Measurements from ENCODE around the gene CLEC4G. TPM values are rescaled to one million over a fixed set of nuclear protein-coding genes. Genes with fewer than 3 reads are reported as not detected.

Gene CLEC4G
- total and polyA plus RNA-seq, 9 donors: 0.08 to 0.16 (median 0.13) TPM; not detected in 4

- Histone ChIP-seq H3K27ac (ENCODE audit: low read length) (no peak overlapping the region), H3K4me3 (ENCODE audit: low read length) (no peak overlapping the region), H3K27me3 (ENCODE audit: control insufficient read depth, insufficient read depth, low read length) (peaks cover 8% of the 10 kb centered on the region), H3K9me3 (replicated peaks; ENCODE audit: control insufficient read depth, low read depth, low read length) (no peaks in the 10 kb centered on the region), H3K36me3 (ENCODE audit: control insufficient read depth, insufficient read depth, low read length) (no peaks in the 10 kb centered on the region), H3K4me1 (ENCODE audit: control insufficient read depth, insufficient read depth, low read length) (no peaks in the 10 kb centered on the region)
- DNase-seq: no peak
- WGBS (ENCODE audit: insufficient coverage): 57% methylated on average over 6 of the region's 15 CpGs
Measured at GRCh38 chr19:7699417-7700401, 32.2 kb downstream of the CLEC4G start.

- DNase-seq: no peak
- no peak overlapping the region for H3K4me3 ChIP-seq (ENCODE audit: low read length)
- peaks cover 8% of the 10 kb centered on the region for H3K27me3 ChIP-seq (ENCODE audit: control insufficient read depth, insufficient read depth, low read length)
- no peaks in the 10 kb centered on the region for H3K9me3 ChIP-seq (replicated peaks; ENCODE audit: control insufficient read depth, low read depth, low read length)
- H3K4me1 ChIP-seq (ENCODE audit: control insufficient read depth, insufficient read depth, low read length): no peaks in the 10 kb centered on the region
- H3K36me3 ChIP-seq (ENCODE audit: control insufficient read depth, insufficient read depth, low read length): no peaks in the 10 kb centered on the region
- WGBS (ENCODE audit: insufficient coverage): 23% methylated on average over 2 of the region's 2 CpGs
- H3K27ac ChIP-seq (ENCODE audit: low read length): no peak overlapping the region
Measured at GRCh38 chr19:7699003-7699402, 32.9 kb downstream of the CLEC4G start.

- Histone ChIP-seq H3K27ac (ENCODE audit: low read length) (no peak overlapping the region), H3K4me1 (ENCODE audit: control insufficient read depth, insufficient read depth, low read length) (no peaks in the 10 kb centered on the region), H3K9me3 (replicated peaks; ENCODE audit: control insufficient read depth, low read depth, low read length) (no peaks in the 10 kb centered on the region), H3K27me3 (ENCODE audit: control insufficient read depth, insufficient read depth, low read length) (peaks cover 8% of the 10 kb centered on the region), H3K36me3 (ENCODE audit: control insufficient read depth, insufficient read depth, low read length) (no peaks in the 10 kb centered on the region), H3K4me3 (ENCODE audit: low read length) (no peak overlapping the region)
- 17% methylated on average over 10 of the region's 11 CpGs for WGBS (ENCODE audit: insufficient coverage)
- DNase-seq: no peak
Measured at GRCh38 chr19:7698583-7698982, 33.3 kb downstream of the CLEC4G start.

GRCh38 chr19:7697721-7698287 is 34.1 kb downstream of the CLEC4G start:
- no peak overlapping the region for H3K27ac ChIP-seq (ENCODE audit: low read length)
- H3K9me3 ChIP-seq (replicated peaks; ENCODE audit: control insufficient read depth, low read depth, low read length): no peaks in the 10 kb centered on the region
- H3K4me3 ChIP-seq (ENCODE audit: low read length): no peak overlapping the region
- H3K27me3 ChIP-seq (ENCODE audit: control insufficient read depth, insufficient read depth, low read length): peaks cover 8% of the 10 kb centered on the region
- H3K4me1 ChIP-seq (ENCODE audit: control insufficient read depth, insufficient read depth, low read length): no peaks in the 10 kb centered on the region
- DNase-seq: no peak
- WGBS (ENCODE audit: insufficient coverage): 76% methylated on average over 9 of the region's 10 CpGs
- no peaks in the 10 kb centered on the region for H3K36me3 ChIP-seq (ENCODE audit: control insufficient read depth, insufficient read depth, low read length)

GRCh38 chr19:7694499-7694898 is 37.4 kb downstream of the CLEC4G start:
- Histone ChIP-seq H3K4me1 (ENCODE audit: control insufficient read depth, insufficient read depth, low read length) (no peaks in the 10 kb centered on the region), H3K27me3 (ENCODE audit: control insufficient read depth, insufficient read depth, low read length) (peaks cover 6% of the 10 kb centered on the region), H3K4me3 (ENCODE audit: low read length) (no peak overlapping the region), H3K9me3 (replicated peaks; ENCODE audit: control insufficient read depth, low read depth, low read length) (no peaks in the 10 kb centered on the region), H3K36me3 (ENCODE audit: control insufficient read depth, insufficient read depth, low read length) (no peaks in the 10 kb centered on the region), H3K27ac (ENCODE audit: low read length) (no peak overlapping the region)
- 67% methylated on average over 1 of the region's 4 CpGs for WGBS (ENCODE audit: insufficient coverage)
- no peak for DNase-seq

- H3K27ac ChIP-seq (ENCODE audit: low read length): no peak overlapping the region
- H3K4me3 ChIP-seq (ENCODE audit: low read length): no peak overlapping the region
- no peaks in the 10 kb centered on the region for H3K9me3 ChIP-seq (replicated peaks; ENCODE audit: control insufficient read depth, low read depth, low read length)
- H3K27me3 ChIP-seq (ENCODE audit: control insufficient read depth, insufficient read depth, low read length): peaks cover 3% of the 10 kb centered on the region
- no peaks in the 10 kb centered on the region for H3K4me1 ChIP-seq (ENCODE audit: control insufficient read depth, insufficient read depth, low read length)
- no peak for DNase-seq
- WGBS (ENCODE audit: insufficient coverage): 89% methylated on average over 13 of the region's 13 CpGs
- H3K36me3 ChIP-seq (ENCODE audit: control insufficient read depth, insufficient read depth, low read length): no peaks in the 10 kb centered on the region
Measured at GRCh38 chr19:7692417-7693088, 39.4 kb downstream of the CLEC4G start.

GRCh38 chr19:7691497-7691896 is 40.4 kb downstream of the CLEC4G start:
- Histone ChIP-seq H3K4me3 (ENCODE audit: low read length) (no peak overlapping the region), H3K4me1 (ENCODE audit: control insufficient read depth, insufficient read depth, low read length) (no peaks in the 10 kb centered on the region), H3K36me3 (ENCODE audit: control insufficient read depth, insufficient read depth, low read length) (no peaks in the 10 kb centered on the region), H3K27me3 (ENCODE audit: control insufficient read depth, insufficient read depth, low read length) (no peaks in the 10 kb centered on the region), H3K27ac (ENCODE audit: low read length) (no peak overlapping the region), H3K9me3 (replicated peaks; ENCODE audit: control insufficient read depth, low read depth, low read length) (no peaks in the 10 kb centered on the region)
- DNase-seq: no peak

- WGBS (ENCODE audit: insufficient coverage): 87% methylated on average over 8 of the region's 8 CpGs
- no peak overlapping the region for H3K4me3 ChIP-seq (ENCODE audit: low read length)
- H3K27me3 ChIP-seq (ENCODE audit: control insufficient read depth, insufficient read depth, low read length): no peaks in the 10 kb centered on the region
Measured at GRCh38 chr19:7690779-7691258, 41.1 kb downstream of the CLEC4G start.

GRCh38 chr19:7689165-7689564 is 42.7 kb downstream of the CLEC4G start:
- 28% methylated on average over 20 of the region's 23 CpGs for WGBS (ENCODE audit: insufficient coverage)
- Histone ChIP-seq H3K9me3 (replicated peaks; ENCODE audit: control insufficient read depth, low read depth, low read length) (no peaks in the 10 kb centered on the region), H3K27me3 (ENCODE audit: control insufficient read depth, insufficient read depth, low read length) (no peaks in the 10 kb centered on the region), H3K4me1 (ENCODE audit: control insufficient read depth, insufficient read depth, low read length) (no peaks in the 10 kb centered on the region), H3K36me3 (ENCODE audit: control insufficient read depth, insufficient read depth, low read length) (no peaks in the 10 kb centered on the region), H3K4me3 (ENCODE audit: low read length) (no peak overlapping the region), H3K27ac (ENCODE audit: low read length) (no peak overlapping the region)
- DNase-seq: no peak

More at GRCh38 chr19:7690779-7691258, 41.1 kb downstream of the CLEC4G start:
- H3K36me3 ChIP-seq (ENCODE audit: control insufficient read depth, insufficient read depth, low read length): no peaks in the 10 kb centered on the region
- H3K4me1 ChIP-seq (ENCODE audit: control insufficient read depth, insufficient read depth, low read length): no peaks in the 10 kb centered on the region
- H3K9me3 ChIP-seq (replicated peaks; ENCODE audit: control insufficient read depth, low read depth, low read length): no peaks in the 10 kb centered on the region
- DNase-seq: no peak
- no peak overlapping the region for H3K27ac ChIP-seq (ENCODE audit: low read length)

- Histone ChIP-seq H3K4me1 (ENCODE audit: control insufficient read depth, insufficient read depth, low read length) (no peaks in the 10 kb centered on the region), H3K27me3 (ENCODE audit: control insufficient read depth, insufficient read depth, low read length) (no peaks in the 10 kb centered on the region), H3K4me3 (ENCODE audit: low read length) (no peak overlapping the region), H3K36me3 (ENCODE audit: control insufficient read depth, insufficient read depth, low read length) (peaks cover 16% of the 10 kb centered on the region), H3K27ac (ENCODE audit: low read length) (no peak overlapping the region), H3K9me3 (replicated peaks; ENCODE audit: control insufficient read depth, low read depth, low read length) (no peaks in the 10 kb centered on the region)
- no peak for DNase-seq
- 79% methylated on average over 12 of the region's 12 CpGs for WGBS (ENCODE audit: insufficient coverage)
Measured at GRCh38 chr19:7687177-7687576, 44.7 kb downstream of the CLEC4G start.
